Activated CD4-positive, alpha-beta T cell treated with anti-CD3 and anti-CD28 coated beads, Interleukin-2, amount 10 ng/mL, durations not matched to agents 24 days and 14 days (primary cell): Measurements from ENCODE around the gene POLE3. TPM values are rescaled to one million over a fixed set of nuclear protein-coding genes. Genes with fewer than 3 reads are reported as not detected.
"Not testable (repeated sequence)": the region's sequence is repeated elsewhere in the genome, so short reads cannot be mapped to it uniquely, and the experiment has no call there.

Experiments used
- DNase-seq: peaks from one replicate; pipeline ENCODE4 v3.0.0; 2022
- H3K27ac Mint-ChIP-seq: one replicate; pipeline ENCODE4 v1.8.0; 2022; ENCODE audit warnings: mild to moderate bottlenecking, mixed read lengths
- H3K27me3 Mint-ChIP-seq: one replicate; pipeline ENCODE4 v1.8.0; 2022; ENCODE audit warnings: mixed read lengths
- H3K36me3 Mint-ChIP-seq: one replicate; pipeline ENCODE4 v1.8.0; 2022; ENCODE audit warnings: low read depth, mild to moderate bottlenecking, mixed read lengths
- H3K4me1 Mint-ChIP-seq: one replicate; pipeline ENCODE4 v1.8.0; 2021; ENCODE audit warnings: mixed read lengths
- H3K4me3 Mint-ChIP-seq: one replicate; pipeline ENCODE4 v1.8.0; 2022; ENCODE audit warnings: mild to moderate bottlenecking, moderate library complexity, mixed read lengths
- H3K9me3 Mint-ChIP-seq: one replicate; pipeline ENCODE4 v1.8.0; 2021; ENCODE audit warnings: mixed read lengths
- intact Hi-C: fragments of 100-400 bp; cut with micrococcal nuclease; formaldehyde crosslinking; loops from one replicate; pipeline ENCODE4 v1.15.1; 2023
- total RNA-seq: library from RNA; stranded (reverse); gene quantifications from 2 replicates; pipeline ENCODE4 v1.2.3, GENCODE V29; 2022

POLE3 gene
- total RNA-seq, 1 donor from 2014 or later = 84.4 TPM

GRCh38 chr9:113379094-113379828, 31.2 kb downstream of the POLE3 start:
- DNase-seq, H3K4me3 Mint-ChIP-seq, H3K27me3 Mint-ChIP-seq, H3K36me3 Mint-ChIP-seq, H3K9me3 Mint-ChIP-seq, H3K27ac Mint-ChIP-seq, intact Hi-C loops: not testable (repeated sequence)
- H3K4me1 Mint-ChIP-seq = peaks cover 15% of the 10 kb centered on the region

- peaks cover 15% of the 10 kb centered on the region for H3K4me1 Mint-ChIP-seq
- DNase-seq = peak; percentile 95
- H3K36me3 Mint-ChIP-seq = peaks cover 14% of the 10 kb centered on the region
- peak within 1 kb of the TSS; percentile 83 for H3K27ac Mint-ChIP-seq
- no peaks in the 10 kb centered on the region for H3K27me3 Mint-ChIP-seq
- intact Hi-C loops = loop anchor here (1.0 to 2.0 kb wide), 6 partner anchors 24 to 156 kb away; partner anchors contain the start of genes ALAD, C9orf43, FKBP15 and POLE3
- H3K4me3 Mint-ChIP-seq = peak within 1 kb of the TSS; percentile 92
- H3K9me3 Mint-ChIP-seq = no peaks in the 10 kb centered on the region
Measured at GRCh38 chr9:113376634-113377567, 33.6 kb downstream of the POLE3 start, which contains the start of gene HDHD3. HDHD3 (minus strand) TSS chr9:113376986; CDS start chr9:113374354, 2,632 bp downstream.

GRCh38 chr9:113375057-113376023, 35.1 kb downstream of the POLE3 start:
- H3K27ac Mint-ChIP-seq = peak overlapping the region; percentile 83
- intact Hi-C loops = loop anchor here (2.0 kb wide), 2 partner anchors 25 to 35 kb away; partner anchors contain the start of genes ALAD and WDR31
- H3K36me3 Mint-ChIP-seq = peaks cover 16% of the 10 kb centered on the region
- DNase-seq = no peak
- no peaks in the 10 kb centered on the region for H3K9me3 Mint-ChIP-seq
- peak overlapping the region; percentile 92 for H3K4me3 Mint-ChIP-seq
- peaks cover 12% of the 10 kb centered on the region for H3K4me1 Mint-ChIP-seq
- no peaks in the 10 kb centered on the region for H3K27me3 Mint-ChIP-seq

GRCh38 chr9:113373676-113374392, 36.6 kb downstream of the POLE3 start:
- DNase-seq = no peak
- H3K4me1 Mint-ChIP-seq = peaks cover 12% of the 10 kb centered on the region
- H3K4me3 Mint-ChIP-seq = no peak overlapping the region
- H3K9me3 Mint-ChIP-seq = no peaks in the 10 kb centered on the region
- H3K27ac Mint-ChIP-seq = no peak overlapping the region
- peaks cover 17% of the 10 kb centered on the region for H3K36me3 Mint-ChIP-seq
- intact Hi-C loops = no loop called here
- H3K27me3 Mint-ChIP-seq = no peaks in the 10 kb centered on the region

GRCh38 chr9:113373256-113373655, 37.2 kb downstream of the POLE3 start:
- H3K4me1 Mint-ChIP-seq = peaks cover 12% of the 10 kb centered on the region
- H3K9me3 Mint-ChIP-seq = no peaks in the 10 kb centered on the region
- H3K27me3 Mint-ChIP-seq = no peaks in the 10 kb centered on the region
- no peak overlapping the region for H3K27ac Mint-ChIP-seq
- peaks cover 17% of the 10 kb centered on the region for H3K36me3 Mint-ChIP-seq
- DNase-seq = no peak
- H3K4me3 Mint-ChIP-seq = no peak overlapping the region
- intact Hi-C loops = no loop called here

- Mint-ChIP-seq H3K27ac (peak overlapping the region; percentile 26), H3K36me3 (peaks cover 17% of the 10 kb centered on the region), H3K27me3 (no peaks in the 10 kb centered on the region), H3K4me3 (no peak overlapping the region), H3K9me3 (no peaks in the 10 kb centered on the region), H3K4me1 (peaks cover 12% of the 10 kb centered on the region)
- no peak for DNase-seq
- intact Hi-C loops = no loop called here
Measured at GRCh38 chr9:113372059-113372458, 38.4 kb downstream of the POLE3 start.

GRCh38 chr9:113370806-113371325, 39.6 kb downstream of the POLE3 start:
- intact Hi-C loops = no loop called here
- H3K36me3 Mint-ChIP-seq = peaks cover 17% of the 10 kb centered on the region
- no peak for DNase-seq
- no peaks in the 10 kb centered on the region for H3K27me3 Mint-ChIP-seq
- H3K4me1 Mint-ChIP-seq = peaks cover 10% of the 10 kb centered on the region
- H3K27ac Mint-ChIP-seq = no peak overlapping the region
- no peaks in the 10 kb centered on the region for H3K9me3 Mint-ChIP-seq
- H3K4me3 Mint-ChIP-seq = no peak overlapping the region

- Mint-ChIP-seq H3K27me3 (no peaks in the 10 kb centered on the region), H3K9me3 (no peaks in the 10 kb centered on the region), H3K4me1 (no peaks in the 10 kb centered on the region), H3K36me3 (peaks cover 13% of the 10 kb centered on the region), H3K4me3 (no peak overlapping the region), H3K27ac (no peak overlapping the region)
- intact Hi-C loops = no loop called here
- no peak for DNase-seq
Measured at GRCh38 chr9:113369855-113370140, 40.7 kb downstream of the POLE3 start.

- Mint-ChIP-seq H3K4me3 (no peak overlapping the region), H3K4me1 (no peaks in the 10 kb centered on the region), H3K9me3 (no peaks in the 10 kb centered on the region), H3K27me3 (no peaks in the 10 kb centered on the region), H3K36me3 (peaks cover 10% of the 10 kb centered on the region), H3K27ac (no peak overlapping the region)
- intact Hi-C loops = no loop called here
- no peak for DNase-seq
Measured at GRCh38 chr9:113368982-113369854, 41.3 kb downstream of the POLE3 start.

- DNase-seq = no peak
- intact Hi-C loops = no loop called here
- Mint-ChIP-seq H3K36me3 (peaks cover 10% of the 10 kb centered on the region), H3K4me1 (no peaks in the 10 kb centered on the region), H3K4me3 (no peak overlapping the region), H3K27me3 (no peaks in the 10 kb centered on the region), H3K9me3 (no peaks in the 10 kb centered on the region), H3K27ac (no peak overlapping the region)
Measured at GRCh38 chr9:113368348-113368981, 42.0 kb downstream of the POLE3 start.

- H3K4me3 Mint-ChIP-seq, DNase-seq, intact Hi-C loops, H3K27me3 Mint-ChIP-seq, H3K36me3 Mint-ChIP-seq, H3K9me3 Mint-ChIP-seq: not testable (repeated sequence)
- Mint-ChIP-seq H3K27ac (peak overlapping the region; percentile 48), H3K4me1 (peaks cover 11% of the 10 kb centered on the region)
Measured at GRCh38 chr9:113365652-113366051, 44.8 kb downstream of the POLE3 start.

- no peak for DNase-seq
- no peaks in the 10 kb centered on the region for H3K27me3 Mint-ChIP-seq
- no peak overlapping the region for H3K4me3 Mint-ChIP-seq
- intact Hi-C loops = no loop called here
- peaks cover 12% of the 10 kb centered on the region for H3K36me3 Mint-ChIP-seq
- H3K4me1 Mint-ChIP-seq = peaks cover 13% of the 10 kb centered on the region
- no peaks in the 10 kb centered on the region for H3K9me3 Mint-ChIP-seq
- no peak overlapping the region for H3K27ac Mint-ChIP-seq
Measured at GRCh38 chr9:113364951-113365350, 45.5 kb downstream of the POLE3 start.
